ENCODE measurements around the gene SNAPC5. TPM values are rescaled to one million over a fixed set of nuclear protein-coding genes. Genes with fewer than 3 reads are reported as not detected.

The SNAPC5 gene
- total and polyA plus RNA-seq, 2 of the 8 experiments (the other 6 are each of a cell fraction or from before 2014, with no cell fraction given), result 18.7 to 23.1 TPM

- 65% methylated on average over 4 of the region's 4 CpGs; no CpG with 5 or more reads in 1 of the 2 experiments for WGBS, 2 experiments (ENCODE audit: extremely low coverage in 1 of 2, insufficient coverage in 1 of 2, insufficient read length in 1 of 2, insufficient replicate concordance in 2 of 2, low coverage in 1 of 2, low lambda C conversion rate in 2 of 2, missing lambda C conversion rate in 1 of 2)
- Histone ChIP-seq H2AK5ac (ENCODE audit: low read depth, low read length) (no peak overlapping the region), H2BK120ac (replicated peaks; ENCODE audit: low read depth, low read length) (no peak overlapping the region), H3K9ac (replicated peaks in 1 of 4; ENCODE audit: extremely low read depth in 1 of 4, low read depth in 3 of 4, low read length in 3 of 4) (no peak overlapping the region), H4K20me1 (replicated peaks in 1 of 2; ENCODE audit: control insufficient read depth in 1 of 2, insufficient read depth in 2 of 2, low read length in 2 of 2) (peaks cover 0 to 4% of the 10 kb centered on the region in 2 experiments), H3K27me3 (replicated peaks in 1 of 4; ENCODE audit: control insufficient read depth in 3 of 4, extremely low read depth in 1 of 4, insufficient read depth in 3 of 4, low read length in 3 of 4) (no peaks in the 10 kb centered on the region), H2AFZ (ENCODE audit: low read length) (no peak overlapping the region), H3K23me2 (ENCODE audit: low read depth, low read length) (no peaks in the 10 kb centered on the region), H3K36me3 (ENCODE audit: control insufficient read depth in 2 of 4, insufficient read depth in 4 of 4, low read length in 3 of 4) (peaks cover 0 to 2% (median 1%) of the 10 kb centered on the region in 4 experiments; a peak in 4 of 8 replicates), H3K27ac (ENCODE audit: low read depth, low read length) (no peak overlapping the region), H3K4me1 (replicated peaks in 1 of 4; ENCODE audit: control insufficient read depth in 3 of 4, insufficient read depth in 4 of 4, low read length in 3 of 4) (peaks cover 2 to 10% (median 5%) of the 10 kb centered on the region in 4 experiments; a peak in 6 of 7 replicates), H3K14ac (ENCODE audit: insufficient read length) (no peak overlapping the region), H4K91ac (replicated peaks; ENCODE audit: insufficient read length, low read length) (no peak overlapping the region), H3K79me2 (ENCODE audit: control insufficient read depth in 1 of 2, insufficient read depth in 2 of 2, low read length in 2 of 2) (no peaks in the 10 kb centered on the region), H3K56ac (replicated peaks; ENCODE audit: insufficient read length, low read depth, low read length) (no peak overlapping the region), H3K9me3 (ENCODE audit: insufficient read depth in 2 of 2, low read depth in 1 of 2, low read length in 1 of 2) (0 out of 4 replicates have a peak, but pooled peaks cover 0 to 5% of the 10 kb centered on the region in 2 experiments), H4K8ac (ENCODE audit: extremely low read depth, insufficient read depth, low read length) (no peak overlapping the region), H3K4ac (replicated peaks; ENCODE audit: insufficient read length, low read depth, low read length) (no peak overlapping the region), H3K23ac (ENCODE audit: insufficient read length) (no peak overlapping the region), H3K4me2 (ENCODE audit: insufficient read depth in 1 of 2, low read depth in 2 of 2, low read length in 2 of 2) (no peak overlapping the region), H3K18ac (ENCODE audit: extremely low read depth, low read length) (no peak overlapping the region), H3K4me3 (ENCODE audit: extremely low read depth in 1 of 4, insufficient read depth in 2 of 4, low read depth in 3 of 4, low read length in 4 of 4) (no peak overlapping the region), H3K79me1 (ENCODE audit: low read depth, low read length) (peaks cover 2% of the 10 kb centered on the region; the same call in 1 of the 2 replicates), H2BK20ac (ENCODE audit: low read length) (no peak overlapping the region), H2BK12ac (ENCODE audit: low read depth, low read length) (no peak overlapping the region), H4K5ac (ENCODE audit: insufficient read length, low read depth, low read length) (no peak overlapping the region), H2BK5ac (ENCODE audit: low read depth, low read length) (no peak overlapping the region), H2BK15ac (ENCODE audit: low read length) (no peak overlapping the region)
- POLR2A ChIA-PET (ENCODE audit: partially characterized antibody), result interaction anchor here (3.7 kb wide), 1 partner anchor 36 kb away, joined by 9 read pairs; the partner anchor contains the start of gene SNAPC5
- no peak for FAIRE-seq
- no peak for DNase-seq (ENCODE audit: low read depth in 1 of 2, low spot score in 2 of 2)
- CTCF ChIA-PET (ENCODE audit: partially characterized antibody), result interaction anchor here (0.9 to 1.1 kb wide), 2 partner anchors 58 to 158 kb away, joined by 3 read pairs; no protein-coding TSS in a partner anchor
- TF ChIP-seq RAD21 (IDR thresholded peaks at IDR 0.05 in 1 of 2, conservative IDR thresholded peaks at IDR 0.05 in 1 of 2; ENCODE audit: low read depth in 2 of 2, low read length in 2 of 2) (no peak), SP2 (IDR thresholded peaks at IDR 0.05; ENCODE audit: low read length) (no peak), TCF12 (IDR thresholded peaks at IDR 0.05; ENCODE audit: low read depth, low read length) (no peak), CEBPB (IDR thresholded peaks at IDR 0.05; ENCODE audit: low read depth, low read length) (no peak), BRCA1 (IDR thresholded peaks at IDR 0.05; ENCODE audit: low read depth, low read length) (no peak), NRF1 (IDR thresholded peaks at IDR 0.05; ENCODE audit: low read depth, low read length) (no peak), E2F6 (IDR thresholded peaks at IDR 0.05) (no peak), SAP30 (IDR thresholded peaks at IDR 0.05; ENCODE audit: insufficient read depth, insufficient replicate concordance, low read length) (no peak), HDAC6 (IDR thresholded peaks at IDR 0.05; ENCODE audit: low read depth, low read length) (no peak), RBBP5 (IDR thresholded peaks at IDR 0.05; ENCODE audit: borderline replicate concordance, low read depth, low read length) (no peak), GABPA (IDR thresholded peaks at IDR 0.05; ENCODE audit: borderline replicate concordance, insufficient read depth, low read length) (no peak), EZH2 (IDR thresholded peaks at IDR 0.05; ENCODE audit: low read depth, low read length, severe bottlenecking) (no peak), POU5F1 (IDR thresholded peaks at IDR 0.05; ENCODE audit: low read depth, low read length) (no peak)
Measured at GRCh38 chr15:66462627-66463026, 34.9 kb downstream of the SNAPC5 start.
